Ovary (tissue), 9 donors: ENCODE measurements around the gene MRPL12. TPM values are rescaled to one million over a fixed set of nuclear protein-coding genes. Genes with fewer than 3 reads are reported as not detected.

ENCODE experiments used
- DNase-seq, 5 donors: peaks; one replicate each; pipeline ENCODE4 v3.0.0-alpha.2; 2019 to 2020
- H3K27ac ChIP-seq, 2 donors: fragments of 200-600 bp; one replicate each; pipeline versions ENCODE4 v1.5.1 to v1.8.0; 2019 to 2022
- H3K27me3 ChIP-seq: fragments of 200-600 bp; one replicate; pipeline ENCODE4 v1.8.0; 2022
- H3K36me3 ChIP-seq: fragments of 200-600 bp; sonication (generic); one replicate; pipeline ENCODE4 v1.5.1; 2019
- H3K4me1 ChIP-seq: one replicate; pipeline ENCODE4 v1.8.1; 2013; ENCODE audit warnings: mild to moderate bottlenecking, moderate library complexity; ENCODE audit not compliant: insufficient read depth
- H3K4me3 ChIP-seq: fragments of 200-600 bp; sonication (generic); one replicate; pipeline ENCODE4 v1.5.1; 2017
- H3K9me3 ChIP-seq, 2 donors: fragments of 200-600 bp in 1 of 2; sonication (generic) in 1 of 2; one replicate each; pipeline versions ENCODE4 v1.5.1 to v1.8.1; 2013 to 2019; ENCODE audit warnings: mild to moderate bottlenecking in 1 of 2, moderate library complexity in 1 of 2
- EP300 ChIP-seq: sonication (generic); formaldehyde crosslinking; IDR thresholded peaks from one replicate; pipeline ENCODE4 v1.6.1; 2017; ENCODE audit warnings: antibody characterized with exemption
- POLR2A ChIP-seq: fragments of 450-650 bp; IDR thresholded peaks from one replicate; pipeline ENCODE4 v1.6.1; 2017; ENCODE audit warnings: antibody characterized with exemption, mild to moderate bottlenecking, moderate library complexity
- WGBS, 3 donors: extraction: QIAGEN DNeasy Blood & Tissue Kit in 1 of 3; methylation state at CpG; one replicate each; pipeline versions ENCODE4 v1.1.5 to v1.1.7; 2013 to 2017; 5-methylcytosine and 5-hydroxymethylcytosine counted together
- intact Hi-C, 4 donors: fragments of 100-400 bp; cut with DNase I; formaldehyde crosslinking; loops; one replicate each; pipeline versions ENCODE4 v1.11.0 to v1.15.1; 2022 to 2023
- polyA plus RNA-seq, 2 donors: library from polyadenylated mRNA; stranded (reverse); fragments of 200-250 nt in 1 of 2; fragments of 350-450 nt in 1 of 2; fragmentation: Illumina TruSeq in 1 of 2; extraction: RNeasy Lipid Tissue Mini Kit (QIAGEN cat#74804) in 1 of 2; gene quantifications; one replicate each; pipeline ENCODE4 v1.2.3, GENCODE V29; 2013 to 2014
- total RNA-seq, 7 donors: library from RNA; depleted of rRNA in 2 of 7; stranded (reverse); fragments of >200 nt in 2 of 7; fragmentation: NEBNext Ultra II Directional in 3 of 7; extraction: Animal tissue kit (Norgen Biotek cat#: 25700) in 3 of 7; gene quantifications; one replicate each; pipeline versions ENCODE4 v1.1.0 to v1.2.4, GENCODE V29; 2016 to 2023
- TF ChIP-seq, protein P1 (sequence below), 3 donors: fragments of 450-650 bp in 2 of 3; fragments of 200-600 bp in 1 of 3; IDR thresholded peaks; one replicate each; pipeline versions ENCODE4 v1.5.1 to v1.8.0; 2016 to 2022; ENCODE audit warnings: antibody characterized with exemption in 3 of 3, mild to moderate bottlenecking in 1 of 3
- donor health status: DM: no; HTN: no; CAD: no; lungs with moderate emphysema.
- donor health status: DM: no; HTN: no; CAD: no.
- donor health status: Bipolar disorder and iron deficiency.
- donor health status: DM: yes; HTN: yes; CAD: no.
- donor health status: DM: no; HTN: no; CAD: no.
- donor health status: DM: yes; HTN: yes; CAD: no.

The MRPL12 gene
- total and polyA plus RNA-seq, 9 donors: 12.9 to 47.2 (median 36.8) TPM

DNA sequence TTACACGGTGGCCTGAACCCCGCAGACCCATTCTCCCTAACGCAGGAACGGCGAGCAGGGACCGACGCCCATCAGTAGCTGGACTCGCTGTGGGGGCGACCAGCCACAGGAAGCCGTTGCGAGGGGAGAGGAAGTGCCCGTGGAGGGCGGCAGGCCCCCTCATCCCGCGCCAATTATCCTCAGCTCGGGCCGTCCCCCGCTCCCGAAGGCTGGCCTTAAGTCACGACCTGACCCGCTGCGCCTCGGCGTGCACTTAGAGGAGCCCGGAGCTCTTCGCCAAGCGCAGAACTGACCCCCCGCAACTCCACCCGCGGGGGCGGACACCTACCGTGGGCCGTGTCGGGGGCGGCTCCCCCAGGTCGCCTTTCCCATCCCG, 20.0 kb upstream of the MRPL12 start:
- intact Hi-C loops: no loop called here
- H3K9me3 ChIP-seq: no peaks in the 10 kb centered on the region
- no peaks in the 10 kb centered on the region for H3K27me3 ChIP-seq
- DNase-seq: no peak
- peak overlapping the region; percentile 100 for H3K4me3 ChIP-seq
- peaks cover 10% of the 10 kb centered on the region for H3K4me1 ChIP-seq
- WGBS, 3 donors: 0 to 1% (median 1%) methylated on average over 30 to 37 of the region's 37 CpGs
- H3K27ac ChIP-seq: peak overlapping the region; percentile 8 to 39
- TF ChIP-seq EP300 (no peak), POLR2A (no peak)
- TF ChIP-seq, protein P1, sequence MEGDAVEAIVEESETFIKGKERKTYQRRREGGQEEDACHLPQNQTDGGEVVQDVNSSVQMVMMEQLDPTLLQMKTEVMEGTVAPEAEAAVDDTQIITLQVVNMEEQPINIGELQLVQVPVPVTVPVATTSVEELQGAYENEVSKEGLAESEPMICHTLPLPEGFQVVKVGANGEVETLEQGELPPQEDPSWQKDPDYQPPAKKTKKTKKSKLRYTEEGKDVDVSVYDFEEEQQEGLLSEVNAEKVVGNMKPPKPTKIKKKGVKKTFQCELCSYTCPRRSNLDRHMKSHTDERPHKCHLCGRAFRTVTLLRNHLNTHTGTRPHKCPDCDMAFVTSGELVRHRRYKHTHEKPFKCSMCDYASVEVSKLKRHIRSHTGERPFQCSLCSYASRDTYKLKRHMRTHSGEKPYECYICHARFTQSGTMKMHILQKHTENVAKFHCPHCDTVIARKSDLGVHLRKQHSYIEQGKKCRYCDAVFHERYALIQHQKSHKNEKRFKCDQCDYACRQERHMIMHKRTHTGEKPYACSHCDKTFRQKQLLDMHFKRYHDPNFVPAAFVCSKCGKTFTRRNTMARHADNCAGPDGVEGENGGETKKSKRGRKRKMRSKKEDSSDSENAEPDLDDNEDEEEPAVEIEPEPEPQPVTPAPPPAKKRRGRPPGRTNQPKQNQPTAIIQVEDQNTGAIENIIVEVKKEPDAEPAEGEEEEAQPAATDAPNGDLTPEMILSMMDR (IDR thresholded peaks at IDR 0.05): no peak
- no peaks in the 10 kb centered on the region for H3K36me3 ChIP-seq

DNA sequence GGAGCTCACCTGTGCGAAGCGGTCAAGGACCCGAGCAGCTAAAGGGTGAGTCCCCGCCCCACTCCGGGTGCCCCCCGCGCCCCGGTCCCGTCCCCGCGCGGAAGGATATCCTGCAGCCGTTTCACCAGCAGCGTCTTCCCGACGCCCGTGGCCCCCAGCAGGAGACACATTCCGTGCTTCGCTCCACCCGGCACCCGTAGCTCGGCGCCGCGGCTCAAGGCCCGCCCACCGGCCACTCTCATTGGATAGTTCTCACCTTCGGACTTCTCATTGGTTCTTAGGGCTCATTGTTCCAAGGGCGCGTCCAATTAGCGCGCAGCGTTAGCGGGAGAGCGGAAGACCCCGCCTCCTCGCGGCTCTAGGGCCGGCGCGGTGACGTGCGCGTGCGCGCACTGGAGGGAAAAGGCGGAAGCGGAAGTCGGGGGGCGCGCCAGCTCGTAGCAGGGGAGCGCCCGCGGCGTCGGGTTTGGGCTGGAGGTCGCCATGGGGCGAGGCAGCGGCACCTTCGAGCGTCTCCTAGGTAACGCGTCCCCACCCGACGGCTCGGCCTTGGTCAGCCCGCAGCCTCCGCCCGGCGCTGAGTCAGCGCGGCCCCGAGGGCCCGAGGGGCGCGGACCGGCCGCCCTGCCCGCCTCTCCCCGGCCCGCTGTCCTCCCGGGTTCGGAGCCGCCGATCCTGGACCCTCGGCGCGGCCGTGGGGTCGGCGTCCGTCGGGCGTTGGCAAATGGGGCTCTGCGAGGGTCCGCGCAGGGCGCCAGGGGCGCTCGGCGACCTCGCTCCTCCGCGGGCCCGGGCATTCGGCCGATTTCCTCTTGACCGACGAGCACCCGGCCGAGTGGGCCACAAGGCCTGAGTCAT, 19.4 kb upstream of the MRPL12 start, which contains the start of the genes ARL16 and HGS:
Gene ARL16 (minus strand): TSS at position 214 of the 858 bp plus-strand sequence. CDS start 44 bp downstream, at position 170.
Gene HGS (plus strand): TSS at position 428 of the 858 bp plus-strand sequence. CDS start 56 bp downstream, at position 484.
- peak within 1 kb of the TSS; percentile 8 to 39 for H3K27ac ChIP-seq
- no peaks in the 10 kb centered on the region for H3K9me3 ChIP-seq
- no peaks in the 10 kb centered on the region for H3K27me3 ChIP-seq
- WGBS, 3 donors: 0 to 1% (median 1%) methylated on average over 66 to 112 of the region's 112 CpGs
- peak; percentile 45 for TF ChIP-seq POLR2A
- TF ChIP-seq, protein P1 (IDR thresholded peaks at IDR 0.05): no peak
- TF ChIP-seq EP300: no peak
- intact Hi-C loops: no loop called here
- no peaks in the 10 kb centered on the region for H3K36me3 ChIP-seq
- H3K4me3 ChIP-seq: peak within 1 kb of the TSS; percentile 100
- H3K4me1 ChIP-seq: peaks cover 10% of the 10 kb centered on the region
- peak; percentile 97 to 99 (median 98) for DNase-seq

DNA sequence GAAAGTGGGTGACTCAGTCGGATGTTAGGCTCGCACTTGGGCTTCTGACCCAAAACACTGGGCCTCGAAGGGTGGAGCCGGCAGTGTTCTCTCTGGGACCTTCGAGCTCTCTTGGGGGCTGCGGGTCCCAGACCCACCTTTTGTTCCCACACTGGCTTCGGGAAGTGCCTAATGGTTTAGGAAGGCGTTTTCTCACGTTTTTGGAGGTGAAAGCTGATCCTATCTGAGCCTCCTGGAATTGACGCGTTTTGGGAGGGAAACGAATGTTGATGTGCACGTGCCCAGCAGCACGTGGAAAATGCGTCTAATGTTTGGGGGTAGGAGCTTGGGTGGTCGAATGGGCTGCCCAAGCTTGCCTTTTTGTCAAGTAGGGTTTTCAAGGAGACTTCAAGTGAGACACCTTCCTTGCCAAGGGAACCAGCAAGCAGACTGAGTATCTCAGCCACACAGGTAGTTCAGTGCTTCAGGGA, 18.7 kb upstream of the MRPL12 start:
- Histone ChIP-seq H3K27me3 (no peaks in the 10 kb centered on the region), H3K4me3 (peak overlapping the region; percentile 100), H3K27ac (no peak overlapping the region), H3K9me3 (no peaks in the 10 kb centered on the region), H3K4me1 (peaks cover 10% of the 10 kb centered on the region), H3K36me3 (no peaks in the 10 kb centered on the region)
- TF ChIP-seq POLR2A (no peak), EP300 (no peak)
- TF ChIP-seq, protein P1 (IDR thresholded peaks at IDR 0.05): no peak
- intact Hi-C loops: no loop called here
- WGBS, 3 donors: 1 to 4% (median 3%) methylated on average over 16 of the region's 16 CpGs
- no peak for DNase-seq

DNA sequence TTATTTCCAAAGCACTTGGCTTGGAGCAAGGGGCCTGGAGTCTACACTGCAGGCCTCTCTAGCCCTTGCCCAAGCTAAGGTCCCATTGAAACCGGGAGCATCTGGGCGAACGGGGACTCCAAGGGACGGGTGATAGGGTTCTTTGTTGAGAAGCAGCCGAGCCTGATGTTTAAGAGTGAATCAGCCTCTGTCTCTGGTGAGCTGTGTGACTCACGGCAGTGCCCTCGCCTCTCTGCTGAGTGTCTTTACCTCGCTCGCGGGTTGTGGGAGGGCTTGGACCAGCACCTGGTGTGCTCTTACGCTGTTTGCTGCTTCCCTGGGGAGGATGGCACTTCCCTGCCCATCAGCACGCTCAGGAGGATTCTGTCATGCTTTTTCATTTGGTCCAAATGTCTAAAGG, 18.1 kb upstream of the MRPL12 start:
- no peak for DNase-seq
- Histone ChIP-seq H3K4me1 (peaks cover 10% of the 10 kb centered on the region), H3K27ac (no peak overlapping the region), H3K27me3 (no peaks in the 10 kb centered on the region), H3K9me3 (no peaks in the 10 kb centered on the region), H3K36me3 (no peaks in the 10 kb centered on the region), H3K4me3 (peak overlapping the region; percentile 100)
- WGBS, 3 donors: 60 to 76% (median 66%) methylated on average over 12 of the region's 12 CpGs
- TF ChIP-seq EP300 (no peak), POLR2A (no peak)
- TF ChIP-seq, protein P1 (IDR thresholded peaks at IDR 0.05): no peak
- intact Hi-C loops: no loop called here
